Fibroblast of skin of left biceps (primary cell): ENCODE measurements around the gene NRG2.

Experiments used
- DNase-seq, 2 experiments: peaks; one replicate each; pipeline ENCODE4 v3.0.0-alpha.2; 2013; ENCODE audit warnings: low read depth in 2 of 2

Gene NRG2

GRCh38 chr5:139904816-139905661, 138.1 kb downstream of the NRG2 start:
- DNase-seq: no peak

GRCh38 chr5:139904566-139904815, 138.6 kb downstream of the NRG2 start:
- no peak for DNase-seq

- DNase-seq: no peak
Measured at GRCh38 chr5:139903795-139904565, 139.1 kb downstream of the NRG2 start.

- no peak for DNase-seq
Measured at GRCh38 chr5:139903450-139903794, 139.7 kb downstream of the NRG2 start.

GRCh38 chr5:139901986-139902385, 141.1 kb downstream of the NRG2 start:
- no peak for DNase-seq

GRCh38 chr5:139901251-139901575, 141.9 kb downstream of the NRG2 start:
- no peak for DNase-seq

- DNase-seq: no peak
Measured at GRCh38 chr5:139900546-139901250, 142.4 kb downstream of the NRG2 start.

GRCh38 chr5:139898981-139899380, 144.1 kb downstream of the NRG2 start:
- no peak for DNase-seq

- no peak for DNase-seq
Measured at GRCh38 chr5:139897982-139898381, 145.1 kb downstream of the NRG2 start.

GRCh38 chr5:139897342-139897741, 145.8 kb downstream of the NRG2 start:
- DNase-seq: no peak

- no peak for DNase-seq
Measured at GRCh38 chr5:139896718-139897117, 146.4 kb downstream of the NRG2 start.

GRCh38 chr5:139895647-139896046, 147.5 kb downstream of the NRG2 start:
- DNase-seq: no peak

GRCh38 chr5:139895046-139895445, 148.1 kb downstream of the NRG2 start:
- DNase-seq: no peak

- DNase-seq: no peak
Measured at GRCh38 chr5:139893873-139894272, 149.2 kb downstream of the NRG2 start.

- no peak for DNase-seq
Measured at GRCh38 chr5:139889410-139889809, 153.7 kb downstream of the NRG2 start.

- no peak for DNase-seq
Measured at GRCh38 chr5:139888370-139888769, 154.7 kb downstream of the NRG2 start.

- no peak for DNase-seq
Measured at GRCh38 chr5:139886213-139886612, 156.9 kb downstream of the NRG2 start.

- DNase-seq: no peak
Measured at GRCh38 chr5:139885857-139886208, 157.3 kb downstream of the NRG2 start.

- no peak for DNase-seq
Measured at GRCh38 chr5:139885172-139885856, 157.8 kb downstream of the NRG2 start.

- DNase-seq: no peak
Measured at GRCh38 chr5:139884734-139885133, 158.4 kb downstream of the NRG2 start.

GRCh38 chr5:139884144-139884543, 159.0 kb downstream of the NRG2 start:
- no peak for DNase-seq

- DNase-seq: no peak
Measured at GRCh38 chr5:139882961-139883539, 160.0 kb downstream of the NRG2 start.
